ENCODE data around the gene CTIF.

The CTIF gene

DNA sequence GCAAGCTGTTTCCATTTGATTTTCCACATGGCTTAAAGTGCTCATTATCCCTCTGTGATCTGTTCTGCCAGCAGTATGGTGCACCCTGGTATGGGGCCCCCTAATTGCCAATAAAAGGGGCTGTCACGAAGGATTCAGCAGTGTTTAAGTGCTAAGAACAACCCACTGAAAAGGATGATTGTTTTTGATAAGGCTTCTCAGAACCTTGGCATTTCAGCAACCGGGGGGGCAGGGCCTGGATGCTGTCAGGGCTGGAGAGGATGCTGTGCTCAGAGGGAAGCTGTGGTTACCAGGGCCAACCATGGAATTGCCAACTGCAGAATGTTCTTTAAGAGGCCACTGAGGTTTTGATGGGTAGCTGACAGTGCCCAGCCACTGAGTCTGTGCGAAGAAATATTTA is 117.8 kb downstream of the CTIF start:
- Histone ChIP-seq H2AFZ (no peak overlapping the region), H3K4me1 (no peaks in the 10 kb centered on the region), H3K4me2 (ENCODE audit: low read length) (no peak overlapping the region), H3K79me2 (no peaks in the 10 kb centered on the region), H3K9ac (no peak overlapping the region), H3K9me3 (ENCODE audit: control insufficient read depth, low read length) (no peaks in the 10 kb centered on the region), H3K36me3 (ENCODE audit: control insufficient read depth, insufficient read depth, low read length) (no peaks in the 10 kb centered on the region), H3K27me3 (ENCODE audit: control insufficient read depth, insufficient read depth, low read length) (no peaks in the 10 kb centered on the region), H3K4me3 (ENCODE audit: low read depth, low read length) (no peak overlapping the region), H3K27ac (no peak overlapping the region)
- TF ChIP-seq, protein P1, sequence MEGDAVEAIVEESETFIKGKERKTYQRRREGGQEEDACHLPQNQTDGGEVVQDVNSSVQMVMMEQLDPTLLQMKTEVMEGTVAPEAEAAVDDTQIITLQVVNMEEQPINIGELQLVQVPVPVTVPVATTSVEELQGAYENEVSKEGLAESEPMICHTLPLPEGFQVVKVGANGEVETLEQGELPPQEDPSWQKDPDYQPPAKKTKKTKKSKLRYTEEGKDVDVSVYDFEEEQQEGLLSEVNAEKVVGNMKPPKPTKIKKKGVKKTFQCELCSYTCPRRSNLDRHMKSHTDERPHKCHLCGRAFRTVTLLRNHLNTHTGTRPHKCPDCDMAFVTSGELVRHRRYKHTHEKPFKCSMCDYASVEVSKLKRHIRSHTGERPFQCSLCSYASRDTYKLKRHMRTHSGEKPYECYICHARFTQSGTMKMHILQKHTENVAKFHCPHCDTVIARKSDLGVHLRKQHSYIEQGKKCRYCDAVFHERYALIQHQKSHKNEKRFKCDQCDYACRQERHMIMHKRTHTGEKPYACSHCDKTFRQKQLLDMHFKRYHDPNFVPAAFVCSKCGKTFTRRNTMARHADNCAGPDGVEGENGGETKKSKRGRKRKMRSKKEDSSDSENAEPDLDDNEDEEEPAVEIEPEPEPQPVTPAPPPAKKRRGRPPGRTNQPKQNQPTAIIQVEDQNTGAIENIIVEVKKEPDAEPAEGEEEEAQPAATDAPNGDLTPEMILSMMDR (IDR thresholded peaks at IDR 0.05), result no peak

DNA sequence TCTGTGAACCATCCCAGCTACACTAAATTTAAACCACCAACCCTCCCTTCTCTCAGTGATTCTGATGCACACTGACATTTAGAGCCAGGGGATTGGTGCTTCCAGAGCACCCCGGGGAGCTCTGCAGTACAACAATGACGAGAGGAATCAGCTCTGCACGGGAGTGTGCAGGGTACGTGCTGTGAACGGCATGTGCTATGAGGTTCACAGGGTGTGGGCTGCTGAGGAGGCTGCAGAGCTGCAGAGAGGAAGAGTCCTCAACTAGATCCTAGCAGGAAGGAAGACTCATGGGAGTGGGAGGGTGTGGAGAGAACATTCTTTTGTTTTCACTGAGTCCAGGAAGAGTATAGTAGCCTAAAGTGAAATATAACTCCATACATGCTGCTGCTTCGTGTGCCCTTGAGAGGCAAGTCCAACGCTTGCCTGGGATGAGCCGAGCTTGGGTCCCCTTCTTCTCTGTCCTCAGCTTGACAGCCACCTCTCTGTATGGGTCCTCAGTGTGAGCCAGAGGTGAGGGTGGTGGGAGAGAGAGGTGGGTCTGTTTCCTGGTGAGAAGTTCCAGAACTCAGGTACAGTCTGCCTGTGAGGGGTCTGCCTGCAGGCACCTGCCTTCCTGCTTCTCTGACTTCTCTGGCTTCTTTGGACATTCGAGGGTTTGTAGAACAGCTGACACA is 118.8 kb downstream of the CTIF start:
- TF ChIP-seq, protein P1 (IDR thresholded peaks at IDR 0.05), result no peak
- Histone ChIP-seq H3K9ac (no peak overlapping the region), H3K4me1 (peaks cover 8% of the 10 kb centered on the region), H3K9me3 (ENCODE audit: control insufficient read depth, low read length) (no peaks in the 10 kb centered on the region), H2AFZ (no peak overlapping the region), H3K36me3 (ENCODE audit: control insufficient read depth, insufficient read depth, low read length) (no peaks in the 10 kb centered on the region), H3K79me2 (no peaks in the 10 kb centered on the region), H3K4me2 (ENCODE audit: low read length) (no peak overlapping the region), H3K27me3 (ENCODE audit: control insufficient read depth, insufficient read depth, low read length) (no peaks in the 10 kb centered on the region), H3K27ac (no peak overlapping the region), H3K4me3 (ENCODE audit: low read depth, low read length) (no peak overlapping the region)

DNA sequence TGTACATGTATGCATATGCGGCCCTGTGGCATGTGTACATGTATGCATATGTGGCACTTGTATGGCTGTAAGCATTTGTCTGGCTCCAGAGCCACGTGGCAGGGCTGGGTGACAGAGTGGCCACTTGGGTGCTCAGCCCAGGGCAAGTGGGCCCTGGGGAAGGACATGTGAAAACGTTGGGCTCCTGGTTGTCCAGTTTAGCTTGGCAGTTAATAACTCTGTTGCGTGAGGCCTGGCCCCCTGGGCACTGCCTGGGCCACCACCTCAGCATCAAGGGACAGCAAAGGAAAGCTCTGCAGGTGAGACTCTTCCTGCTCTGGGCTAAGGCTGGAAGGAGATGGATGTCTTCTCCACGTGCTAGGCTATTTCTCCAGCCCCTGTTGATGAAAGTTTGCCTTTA is 119.9 kb downstream of the CTIF start:
- Histone ChIP-seq H3K79me2 (no peaks in the 10 kb centered on the region), H3K36me3 (ENCODE audit: control insufficient read depth, insufficient read depth, low read length) (no peaks in the 10 kb centered on the region), H3K27ac (no peak overlapping the region), H2AFZ (no peak overlapping the region), H3K4me1 (peaks cover 12% of the 10 kb centered on the region), H3K9me3 (ENCODE audit: control insufficient read depth, low read length) (no peaks in the 10 kb centered on the region), H3K9ac (no peak overlapping the region), H3K4me3 (ENCODE audit: low read depth, low read length) (no peak overlapping the region), H3K27me3 (ENCODE audit: control insufficient read depth, insufficient read depth, low read length) (no peaks in the 10 kb centered on the region), H3K4me2 (ENCODE audit: low read length) (no peak overlapping the region)
- TF ChIP-seq, protein P1 (IDR thresholded peaks at IDR 0.05), result no peak

DNA sequence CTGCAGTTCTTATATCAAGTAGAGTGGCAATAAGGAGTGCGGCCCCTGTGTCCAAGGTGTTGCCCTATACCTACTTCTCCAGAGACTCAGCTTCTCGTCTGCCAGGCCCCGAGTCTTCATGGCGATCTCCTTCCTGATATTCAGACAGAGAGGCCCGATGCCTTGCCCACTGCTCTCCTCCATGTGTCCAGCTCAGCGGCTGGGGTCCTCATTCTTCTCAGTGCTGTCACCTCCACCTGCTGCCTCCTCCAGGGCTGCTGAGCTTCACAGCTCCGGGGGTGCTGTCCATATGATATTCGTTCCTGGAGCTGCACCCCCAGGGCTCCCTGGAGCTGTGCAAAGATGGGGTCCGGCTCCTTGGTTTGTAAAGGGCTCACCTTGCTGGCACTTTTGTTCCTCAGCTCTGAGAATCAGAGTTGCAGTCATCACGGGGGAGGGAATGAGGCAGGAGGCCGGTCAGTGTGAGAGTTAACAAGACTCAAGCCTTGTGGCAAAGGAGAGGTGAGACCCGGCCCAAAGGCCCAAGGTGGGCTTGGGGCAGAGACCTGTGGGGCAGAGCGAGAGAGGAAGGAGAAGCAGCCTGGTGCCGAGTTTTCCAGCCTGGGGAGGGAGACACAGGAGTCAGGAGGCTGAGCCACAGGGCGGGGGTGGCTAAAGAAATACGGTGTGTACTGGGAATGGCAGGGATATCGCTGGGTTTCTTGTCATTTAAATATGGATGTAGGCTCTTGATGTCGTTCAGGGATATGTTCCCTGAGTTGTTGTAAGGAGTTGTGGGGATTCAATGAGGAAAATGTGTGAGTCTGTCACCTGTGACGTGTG is 120.6 kb downstream of the CTIF start:
- H3K79me2 ChIP-seq, result no peaks in the 10 kb centered on the region
- H3K4me3 ChIP-seq (ENCODE audit: low read depth, low read length), result no peak overlapping the region
- H3K9me3 ChIP-seq (ENCODE audit: control insufficient read depth, low read length), result no peaks in the 10 kb centered on the region
- H3K9ac ChIP-seq, result no peak overlapping the region
- TF ChIP-seq, protein P1 (IDR thresholded peaks at IDR 0.05), result no peak
- H3K4me1 ChIP-seq, result peaks cover 12% of the 10 kb centered on the region
- H3K4me2 ChIP-seq (ENCODE audit: low read length), result no peak overlapping the region
- no peak overlapping the region for H2AFZ ChIP-seq
- H3K27me3 ChIP-seq (ENCODE audit: control insufficient read depth, insufficient read depth, low read length), result no peaks in the 10 kb centered on the region
- H3K36me3 ChIP-seq (ENCODE audit: control insufficient read depth, insufficient read depth, low read length), result no peaks in the 10 kb centered on the region
- H3K27ac ChIP-seq, result no peak overlapping the region
